NAMALWA (cell line): Measurements from ENCODE around the gene SEL1L2.

Experiments
- DNase-seq: peaks from one replicate; pipeline ENCODE4 v3.0.0-alpha.2; 2015; ENCODE audit warnings: low spot score

SEL1L2 gene

GRCh38 chr20:13928901-13929300, 61.5 kb downstream of the SEL1L2 start:
- no peak for DNase-seq

GRCh38 chr20:13927171-13927570, 63.2 kb downstream of the SEL1L2 start:
- no peak for DNase-seq

- DNase-seq, result no peak
These were observed 68.2 kb downstream of the SEL1L2 start for GRCh38 chr20:13922241-13922640.

DNA sequence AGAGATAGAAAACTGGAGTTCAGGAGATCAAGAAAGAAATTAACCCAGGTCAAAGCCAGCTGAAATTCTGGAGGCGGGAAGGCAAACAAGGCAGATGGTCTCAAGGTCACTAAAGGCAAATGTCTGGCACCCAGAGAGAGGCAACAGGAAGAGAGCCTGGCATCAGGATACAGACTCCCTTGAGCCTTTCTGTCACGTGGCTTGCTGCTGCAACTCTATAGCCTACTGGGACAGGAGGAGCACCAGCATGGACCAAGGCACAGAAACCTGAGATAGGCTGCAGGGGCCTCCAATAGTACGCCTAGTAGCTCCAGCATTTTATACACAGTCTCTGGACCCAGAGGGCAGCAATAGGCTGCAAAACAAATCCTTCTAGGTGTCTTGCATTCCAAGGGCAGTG, 75.1 kb downstream of the SEL1L2 start:
- no peak for DNase-seq

- DNase-seq, result no peak
These were observed 76.8 kb downstream of the SEL1L2 start for GRCh38 chr20:13913572-13913971.

- no peak for DNase-seq
These were observed 77.3 kb downstream of the SEL1L2 start for GRCh38 chr20:13913131-13913530.

GRCh38 chr20:13910492-13910891, 79.9 kb downstream of the SEL1L2 start:
- no peak for DNase-seq

DNA sequence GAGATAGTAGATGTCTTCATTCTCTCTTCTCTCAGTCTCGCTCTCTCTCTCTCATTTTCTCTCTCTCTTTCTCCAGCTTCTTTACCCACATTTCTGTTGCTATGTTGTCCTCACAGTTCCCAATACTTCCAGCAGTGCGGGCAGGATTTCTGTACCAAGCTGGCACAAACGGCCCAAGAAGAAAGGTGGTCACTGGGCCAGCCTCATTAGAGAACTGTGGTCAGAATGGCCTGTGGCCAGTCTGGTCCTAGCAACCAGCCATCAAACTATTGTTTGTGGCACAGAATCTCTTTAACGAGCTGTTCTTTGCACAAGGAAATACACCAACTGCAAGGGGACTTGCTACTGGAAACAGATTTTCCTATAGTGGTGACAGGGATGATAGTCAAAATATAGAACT, 81.3 kb downstream of the SEL1L2 start:
- DNase-seq, result no peak

GRCh38 chr20:13904766-13905165, 85.6 kb downstream of the SEL1L2 start:
- no peak for DNase-seq

DNA sequence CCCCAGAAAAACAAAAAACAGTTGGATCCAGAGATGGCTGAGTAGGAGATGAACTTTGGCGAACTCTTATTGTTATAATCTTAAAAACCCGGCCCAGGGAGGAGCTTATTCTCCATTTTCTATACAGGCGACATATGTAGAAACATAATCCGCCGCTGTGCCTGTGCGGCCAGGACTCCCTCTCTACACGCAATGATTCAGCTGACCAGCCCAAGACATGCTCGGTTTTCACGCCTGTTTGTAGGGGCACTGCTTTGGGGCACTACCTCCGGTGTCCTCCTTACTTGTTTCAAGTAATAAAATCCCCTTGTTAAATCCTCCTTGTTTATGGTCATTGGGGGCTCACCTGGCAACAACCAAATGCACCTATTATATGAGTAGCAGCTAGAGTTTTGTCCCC, 89.9 kb downstream of the SEL1L2 start:
- no peak for DNase-seq

DNA sequence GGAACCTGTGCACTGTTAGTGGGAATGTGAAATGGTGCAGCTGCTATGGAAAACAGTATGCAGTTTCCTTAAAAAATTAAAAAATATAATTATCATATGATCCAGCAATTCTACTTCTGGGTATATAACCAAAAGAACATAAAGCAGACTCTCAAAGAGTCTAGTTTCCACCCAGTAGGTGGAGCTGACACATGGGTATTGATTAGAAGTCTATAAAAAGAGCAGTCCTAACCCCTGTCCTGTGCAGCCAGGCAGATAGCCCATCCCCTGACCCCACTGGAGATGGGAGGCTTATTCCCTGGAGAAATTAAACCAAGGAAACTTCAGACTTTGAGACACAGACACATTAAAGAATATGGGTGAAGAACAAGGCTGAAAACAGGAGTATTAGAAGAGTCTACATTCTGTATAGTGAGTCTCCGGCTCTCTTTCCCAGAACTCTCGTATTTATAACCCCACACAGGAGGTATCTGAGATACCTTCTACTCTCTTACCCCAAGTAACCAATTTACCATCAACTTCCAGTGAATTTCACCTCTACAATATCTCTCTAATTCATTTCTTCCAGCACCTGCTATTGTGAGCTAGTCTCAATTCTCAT, 92.3 kb downstream of the SEL1L2 start:
- peak; percentile 24 for DNase-seq

DNA sequence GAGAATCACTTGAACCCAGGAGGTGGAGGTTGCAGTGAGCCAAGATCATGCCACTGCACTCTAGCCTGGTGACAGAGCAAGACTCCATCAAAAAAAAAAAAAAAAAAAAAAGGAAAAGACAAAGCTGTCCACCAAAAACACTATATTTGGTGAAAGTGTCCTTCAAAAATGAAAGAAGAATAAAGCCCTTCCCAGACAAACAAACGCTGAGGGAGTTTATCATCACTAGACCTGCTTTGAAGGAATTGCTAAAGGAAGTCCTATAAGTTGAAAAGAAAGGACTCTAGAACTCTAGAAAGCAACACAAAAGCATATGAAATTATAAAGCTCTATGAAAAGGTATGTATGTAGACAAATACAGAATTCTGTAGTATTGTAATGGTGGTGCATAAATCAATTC, 98.8 kb downstream of the SEL1L2 start:
- no peak for DNase-seq

DNA sequence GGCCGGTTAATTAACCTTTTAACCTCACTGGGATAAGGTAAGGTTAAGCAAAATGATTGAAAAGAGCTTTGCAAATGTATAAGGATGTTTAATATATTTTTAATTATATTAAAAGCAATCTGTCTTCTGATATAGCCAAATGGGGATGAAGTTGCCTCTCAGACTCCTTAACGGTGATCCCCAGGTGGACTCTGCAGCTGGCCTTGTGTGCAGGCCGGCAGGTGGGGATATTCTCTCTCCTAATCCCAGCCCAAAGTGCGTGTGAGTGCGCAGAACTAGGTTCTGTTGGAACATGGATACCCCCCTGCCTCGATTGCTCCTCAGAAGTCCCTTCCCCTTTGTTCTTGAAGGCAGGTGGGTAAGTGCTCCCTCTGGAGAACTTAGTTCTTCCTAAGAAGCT, 105.6 kb downstream of the SEL1L2 start:
- no peak for DNase-seq

GRCh38 chr20:13883425-13883824, 107.0 kb downstream of the SEL1L2 start:
- no peak for DNase-seq

DNA sequence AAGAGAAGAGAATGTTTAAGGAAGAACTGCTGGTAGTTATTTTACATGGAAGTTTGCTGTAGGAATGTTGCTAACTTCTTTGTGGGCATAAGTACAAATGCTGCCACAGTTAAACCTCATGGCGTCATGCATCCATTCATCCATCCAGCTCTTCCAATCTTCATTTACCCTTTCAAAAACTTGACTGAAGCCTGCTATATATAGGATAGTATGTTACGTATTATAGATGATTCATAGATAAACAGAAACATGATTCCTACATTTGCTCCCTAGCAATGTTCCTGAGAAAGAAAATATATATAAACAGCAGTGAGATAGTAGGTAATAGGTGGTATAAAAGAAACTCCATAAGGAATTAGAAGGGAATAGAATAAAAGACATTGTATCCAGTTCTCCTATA, 111.8 kb downstream of the SEL1L2 start:
- no peak for DNase-seq

DNA sequence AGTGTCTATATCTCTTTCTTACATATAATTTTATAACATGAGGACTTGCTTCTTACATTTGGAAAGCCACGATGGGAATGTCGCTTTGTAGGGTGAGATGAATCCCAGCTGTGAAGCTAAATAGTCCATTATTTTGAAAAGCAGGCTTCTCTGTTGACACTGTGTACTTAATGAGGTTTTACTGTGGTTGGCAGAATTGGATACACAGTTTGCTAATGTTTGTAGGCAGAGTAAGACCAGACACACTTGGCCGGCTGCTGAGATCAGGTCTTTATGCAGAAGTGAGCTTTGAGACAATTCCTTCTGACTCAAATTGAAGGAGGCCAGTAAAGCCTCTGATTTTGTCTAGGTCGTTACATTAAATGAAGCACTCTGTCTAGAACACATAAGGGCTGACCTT, 112.6 kb downstream of the SEL1L2 start:
- DNase-seq, result no peak

DNA sequence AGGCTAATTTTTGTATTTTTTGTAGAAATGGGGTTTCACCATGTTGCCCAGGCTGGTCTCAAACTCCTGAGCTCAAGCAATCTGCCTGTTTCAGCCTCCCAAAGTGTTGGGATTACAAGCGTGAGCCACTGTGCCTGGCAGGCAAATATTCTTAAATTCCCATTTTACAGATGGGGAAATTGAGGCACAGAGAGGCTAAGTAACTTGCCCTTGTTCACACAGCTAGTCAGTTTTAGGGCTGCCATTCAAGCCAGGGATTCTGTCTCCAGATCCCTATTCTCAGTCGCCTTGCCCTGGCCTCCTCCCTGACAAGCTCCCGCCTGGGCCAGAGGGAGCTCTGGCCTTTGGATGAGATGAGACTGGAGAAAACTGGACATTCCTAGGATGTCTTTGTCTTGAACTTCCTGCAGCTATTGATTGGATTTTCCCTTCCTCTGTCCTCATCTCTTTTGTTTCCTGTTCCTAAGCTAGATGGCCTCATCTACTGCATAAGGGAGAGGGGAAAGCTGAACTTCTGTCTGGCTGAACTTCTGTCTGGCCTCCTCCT, 115.1 kb downstream of the SEL1L2 start:
- no peak for DNase-seq

GRCh38 chr20:13874394-13875157, 115.8 kb downstream of the SEL1L2 start:
- DNase-seq, result no peak

GRCh38 chr20:13873831-13874230, 116.6 kb downstream of the SEL1L2 start:
- DNase-seq, result no peak

DNA sequence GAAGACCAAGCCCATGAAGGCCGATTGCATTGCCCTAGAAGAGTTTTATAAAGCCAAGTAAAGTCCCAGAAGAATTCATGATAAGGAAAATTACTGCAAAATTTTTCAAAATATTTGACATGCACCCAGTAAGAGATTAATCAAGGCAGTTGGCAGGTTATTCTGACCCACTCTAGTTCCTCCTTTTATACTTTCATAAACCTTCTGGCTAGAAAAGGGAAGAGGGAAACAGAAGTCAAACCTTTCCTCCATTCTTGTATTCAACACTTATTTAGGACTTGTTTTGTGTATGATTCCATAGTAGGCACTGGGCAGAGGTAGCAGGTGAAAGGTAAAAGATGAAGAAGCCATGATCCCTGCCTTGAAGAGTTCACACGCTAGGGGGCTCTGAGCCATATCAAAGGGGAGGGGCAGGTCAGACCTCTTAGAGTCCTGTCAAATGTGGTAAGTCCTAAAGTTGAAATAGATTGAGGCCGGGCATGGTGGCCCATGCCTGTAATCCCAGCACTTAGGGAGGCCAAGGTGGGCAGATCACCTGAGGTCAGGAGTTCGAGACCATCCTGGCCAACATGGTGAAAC, 120.2 kb downstream of the SEL1L2 start:
- DNase-seq, result peak; percentile 19

GRCh38 chr20:13868331-13868730, 122.1 kb downstream of the SEL1L2 start:
- DNase-seq, result no peak

- DNase-seq, result no peak
These were observed 124.5 kb downstream of the SEL1L2 start for GRCh38 chr20:13865791-13866351.

GRCh38 chr20:13865156-13865555, 125.3 kb downstream of the SEL1L2 start:
- DNase-seq, result no peak
